Right lobe of liver (tissue), 4 donors: ENCODE data around the gene SRP19.

Experiments
- CTCF ChIP-seq, 4 donors: fragments of 200-600 bp in 3 of 4; fragments of 450-650 bp in 1 of 4; IDR thresholded peaks; one replicate each; pipeline versions ENCODE4 v1.5.1 to v1.8.0; 2016 to 2022; ENCODE audit warnings: antibody characterized with exemption in 4 of 4, mild to moderate bottlenecking in 2 of 4
- POLR2A ChIP-seq: fragments of 450-650 bp; IDR thresholded peaks from one replicate; pipeline ENCODE4 v1.6.1; 2017; ENCODE audit warnings: antibody characterized with exemption, mild to moderate bottlenecking
- donor health status: DM: no; HTN: no; CAD: no.
- donor health status: DM: no; HTN: no; CAD: no.
- donor health status: DM: no; HTN: yes; CAD: no.

- no peak for TF ChIP-seq CTCF (IDR thresholded peaks at IDR 0.05)
- no peak for TF ChIP-seq POLR2A
Observed at GRCh38 chr5:112865128-112865527, 4.0 kb downstream of the SRP19 start.
